Measurements from ENCODE around the gene CFAP99. TPM values are rescaled to one million over a fixed set of nuclear protein-coding genes. Genes with fewer than 3 reads are reported as not detected.
A peak's percentile ranks its signal among the peaks of the same experiment; 100 is the strongest.

CFAP99 gene
- total and polyA plus RNA-seq, 8 donors = 0.05 to 1.4 (median 0.62) TPM; not detected in 3

DNA sequence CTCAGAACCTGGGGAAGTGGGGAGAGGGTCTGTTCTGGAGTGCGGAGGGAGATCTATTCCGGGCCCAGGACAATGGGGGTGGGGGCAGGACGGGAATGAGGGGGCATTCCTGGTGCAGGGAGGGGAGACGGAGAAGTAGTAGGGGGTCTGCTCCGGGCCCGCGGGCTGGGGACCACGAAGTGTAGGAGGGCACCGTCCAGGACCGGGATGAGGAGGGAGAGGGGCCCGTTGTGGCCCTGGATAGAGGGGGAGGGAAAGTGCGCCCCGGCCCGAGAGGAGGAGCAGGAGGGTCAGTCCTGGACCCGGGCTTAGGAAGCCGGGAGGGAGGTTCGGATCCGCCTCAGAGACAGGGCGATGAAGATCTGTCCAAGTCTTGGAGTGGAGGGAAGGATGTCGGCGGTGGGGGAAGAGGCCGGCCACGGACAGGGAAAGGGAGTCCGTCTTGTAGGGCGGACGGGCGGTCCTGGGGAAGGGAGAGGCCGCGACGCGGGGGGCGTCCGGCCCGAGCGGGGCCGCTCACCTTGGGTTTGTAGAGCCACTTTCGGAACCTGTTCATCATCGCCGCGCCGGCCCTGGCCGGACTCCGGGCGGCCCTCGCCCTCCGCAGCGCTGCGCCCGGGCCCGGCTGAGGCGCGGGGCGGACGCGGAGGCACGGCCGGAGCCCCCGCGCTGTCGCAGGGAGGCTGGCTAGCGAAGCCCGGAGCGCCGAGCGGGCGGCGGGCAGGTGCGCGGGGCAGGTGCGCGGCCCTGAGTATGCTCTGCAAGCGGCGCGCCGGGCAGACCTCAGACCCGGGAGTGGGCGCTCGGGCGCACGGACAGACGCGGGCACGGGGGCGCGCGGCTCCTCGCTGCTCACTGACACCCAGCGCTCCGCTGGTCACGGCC lies 748 bp upstream of the CFAP99 start, which contains the start of gene ZFYVE28:
ZFYVE28 (minus strand) TSS at position 881 of the 885 bp plus-strand sequence; CDS start at position 559, 322 bp downstream.
- intact Hi-C loops (cut with DNase I; ENCODE audit: low total_unique reads) = loop anchor here (10.0 kb wide), 1 partner anchor 173 kb away; the partner anchor contains the start of genes HAUS3 and POLN
- peak in 1 of 2 donors; percentile 51 for DNase-seq
- H3K4me3 ChIP-seq = peak within 1 kb of the TSS; percentile 65 to 80 (median 71)
- TF ChIP-seq POLR2AphosphoS5 (IDR thresholded peaks at IDR 0.05) = no peak
- WGBS, 5 donors = 1 to 2% (median 1%) methylated on average over 35 to 88 of the region's 90 CpGs
- H3K27me3 ChIP-seq = peaks cover 0 to 63% (median 11%) of the 10 kb centered on the region in 3 donors
- peak within 1 kb of the TSS; percentile 43 to 80 (median 76) for H3K27ac ChIP-seq
- no peaks in the 10 kb centered on the region for H3K36me3 ChIP-seq
- no peaks in the 10 kb centered on the region for H3K9me3 ChIP-seq
- peaks cover 29 to 49% (median 45%) of the 10 kb centered on the region in 4 donors for H3K4me1 ChIP-seq

DNA sequence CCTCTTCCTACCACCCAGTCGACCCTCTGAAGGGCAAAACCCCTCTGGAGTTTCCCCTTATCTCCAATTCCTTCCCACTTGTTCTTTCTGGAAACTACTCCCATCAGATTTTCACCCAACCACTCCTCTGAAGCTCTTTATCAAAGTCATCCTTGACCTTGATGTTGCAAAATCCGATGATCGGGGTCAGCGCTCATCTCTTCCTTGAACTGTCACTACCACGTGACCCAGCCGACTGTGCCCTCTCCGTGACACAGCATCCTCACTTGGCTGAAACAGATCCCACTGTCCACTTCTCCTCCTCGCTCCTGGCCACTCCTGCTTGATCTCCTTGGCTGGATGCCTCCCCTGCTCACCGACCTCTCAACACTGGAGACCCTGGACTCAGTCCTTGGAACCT lies 1.1 kb downstream of the CFAP99 start:
- peaks cover 18 to 32% (median 29%) of the 10 kb centered on the region in 4 donors for H3K4me1 ChIP-seq
- H3K27ac ChIP-seq = no peak overlapping the region
- no peaks in the 10 kb centered on the region for H3K9me3 ChIP-seq
- DNase-seq = no peak
- H3K4me3 ChIP-seq = no peak overlapping the region
- no peak for TF ChIP-seq EP300 (IDR thresholded peaks at IDR 0.05)
- no peak for TF ChIP-seq POLR2AphosphoS5 (IDR thresholded peaks at IDR 0.05)
- TF ChIP-seq, protein P1, sequence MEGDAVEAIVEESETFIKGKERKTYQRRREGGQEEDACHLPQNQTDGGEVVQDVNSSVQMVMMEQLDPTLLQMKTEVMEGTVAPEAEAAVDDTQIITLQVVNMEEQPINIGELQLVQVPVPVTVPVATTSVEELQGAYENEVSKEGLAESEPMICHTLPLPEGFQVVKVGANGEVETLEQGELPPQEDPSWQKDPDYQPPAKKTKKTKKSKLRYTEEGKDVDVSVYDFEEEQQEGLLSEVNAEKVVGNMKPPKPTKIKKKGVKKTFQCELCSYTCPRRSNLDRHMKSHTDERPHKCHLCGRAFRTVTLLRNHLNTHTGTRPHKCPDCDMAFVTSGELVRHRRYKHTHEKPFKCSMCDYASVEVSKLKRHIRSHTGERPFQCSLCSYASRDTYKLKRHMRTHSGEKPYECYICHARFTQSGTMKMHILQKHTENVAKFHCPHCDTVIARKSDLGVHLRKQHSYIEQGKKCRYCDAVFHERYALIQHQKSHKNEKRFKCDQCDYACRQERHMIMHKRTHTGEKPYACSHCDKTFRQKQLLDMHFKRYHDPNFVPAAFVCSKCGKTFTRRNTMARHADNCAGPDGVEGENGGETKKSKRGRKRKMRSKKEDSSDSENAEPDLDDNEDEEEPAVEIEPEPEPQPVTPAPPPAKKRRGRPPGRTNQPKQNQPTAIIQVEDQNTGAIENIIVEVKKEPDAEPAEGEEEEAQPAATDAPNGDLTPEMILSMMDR (IDR thresholded peaks at IDR 0.05) = no peak
- no peak for TF ChIP-seq POLR2A (IDR thresholded peaks at IDR 0.05)
- H3K27me3 ChIP-seq = peaks cover 0 to 74% (median 11%) of the 10 kb centered on the region in 3 donors
- no peaks in the 10 kb centered on the region for H3K36me3 ChIP-seq
- intact Hi-C loops (cut with DNase I; ENCODE audit: low total_unique reads) = loop anchor here (10.0 kb wide), 1 partner anchor 175 kb away; the partner anchor contains the start of genes HAUS3 and POLN
- WGBS, 5 donors = 53 to 65% (median 54%) methylated on average over 9 of the region's 9 CpGs

DNA sequence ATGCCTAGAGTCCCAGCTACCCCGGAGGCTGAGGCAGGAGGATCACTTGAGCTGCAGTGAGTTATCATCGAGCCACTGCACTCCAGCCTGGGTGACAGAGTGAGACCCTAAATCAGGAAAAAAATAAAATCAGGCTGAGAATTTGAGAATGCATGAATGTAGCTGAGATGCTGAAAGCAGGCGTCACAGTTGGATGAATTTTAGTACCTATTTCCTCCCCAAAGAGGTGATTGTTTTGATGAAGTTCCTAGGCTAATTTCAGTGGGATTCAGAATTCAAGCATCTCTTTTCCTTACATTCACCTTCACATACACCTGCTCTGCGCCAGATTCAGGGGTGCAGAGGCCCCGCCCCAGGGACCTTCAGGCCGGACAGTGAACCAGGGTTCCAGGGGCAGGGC lies 3.2 kb downstream of the CFAP99 start:
- DNase-seq = no peak
- WGBS, 5 donors = 81 to 88% (median 86%) methylated on average over 6 of the region's 6 CpGs
- intact Hi-C loops (cut with DNase I; ENCODE audit: low total_unique reads) = no loop called here
- TF ChIP-seq POLR2A (IDR thresholded peaks at IDR 0.05) (no peak), POLR2AphosphoS5 (IDR thresholded peaks at IDR 0.05) (no peak), EP300 (IDR thresholded peaks at IDR 0.05) (no peak)
- TF ChIP-seq, protein P1 (IDR thresholded peaks at IDR 0.05) = no peak
- Histone ChIP-seq H3K4me3 (no peak overlapping the region), H3K9me3 (no peaks in the 10 kb centered on the region), H3K27ac (no peak overlapping the region), H3K27me3 (peaks cover 0 to 72% (median 6%) of the 10 kb centered on the region in 3 donors), H3K4me1 (peaks cover 11 to 22% (median 21%) of the 10 kb centered on the region in 4 donors), H3K36me3 (no peaks in the 10 kb centered on the region)

DNA sequence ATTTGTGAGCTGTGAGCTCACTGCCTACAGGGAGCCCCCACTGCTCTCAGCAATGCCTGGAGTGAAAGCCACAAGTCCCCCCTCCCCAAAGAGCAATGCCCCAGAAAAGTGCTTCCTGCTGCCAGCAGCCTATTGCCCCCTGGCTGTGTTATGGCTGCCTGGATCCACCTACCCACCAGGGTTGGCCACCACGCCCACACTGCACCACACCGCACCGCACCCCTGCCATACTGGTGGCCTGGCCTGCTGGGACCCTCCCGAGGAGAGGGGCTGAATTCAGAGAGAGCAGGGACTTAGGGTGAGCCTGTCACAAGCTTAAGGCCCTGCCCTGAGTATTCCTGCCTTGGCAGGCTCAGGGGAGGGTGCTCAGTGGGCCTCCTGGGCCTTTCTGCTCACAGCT lies 4.3 kb downstream of the CFAP99 start:
- Histone ChIP-seq H3K27ac (no peak overlapping the region), H3K36me3 (no peaks in the 10 kb centered on the region), H3K9me3 (no peaks in the 10 kb centered on the region), H3K4me3 (no peak overlapping the region), H3K4me1 (peaks cover 7 to 13% (median 12%) of the 10 kb centered on the region in 4 donors), H3K27me3 (peaks cover 0 to 67% (median 0%) of the 10 kb centered on the region in 3 donors)
- intact Hi-C loops (cut with DNase I; ENCODE audit: low total_unique reads) = no loop called here
- WGBS, 5 donors = 75 to 86% (median 80%) methylated on average over 4 of the region's 4 CpGs
- no peak for DNase-seq
- TF ChIP-seq, protein P1 (IDR thresholded peaks at IDR 0.05) = no peak
- TF ChIP-seq POLR2A (IDR thresholded peaks at IDR 0.05) = no peak
- TF ChIP-seq POLR2AphosphoS5 (IDR thresholded peaks at IDR 0.05) = no peak
- no peak for TF ChIP-seq EP300 (IDR thresholded peaks at IDR 0.05)

Data from stomach (tissue), 9 donors.